Breast epithelium (tissue), 4 donors: ENCODE measurements around the gene IREB2. TPM values are rescaled to one million over a fixed set of nuclear protein-coding genes. Genes with fewer than 3 reads are reported as not detected.

Experiments
- DNase-seq, 2 donors: peaks; one replicate each; pipeline ENCODE4 v3.0.0-alpha.2; 2019; ENCODE audit warnings: low spot score in 2 of 2
- H3K27ac ChIP-seq, 2 donors: fragments of 200-600 bp; sonication (generic) in 1 of 2; one replicate each; pipeline ENCODE4 v1.5.1; 2016 to 2019; ENCODE audit warnings: mild to moderate bottlenecking in 1 of 2
- H3K27me3 ChIP-seq, 2 donors: fragments of 200-600 bp; sonication (generic) in 1 of 2; one replicate each; pipeline versions ENCODE4 v1.5.1 to v1.6.0; 2017 to 2019; ENCODE audit warnings: control low read depth in 1 of 2, mild to moderate bottlenecking in 1 of 2
- H3K36me3 ChIP-seq: fragments of 200-600 bp; one replicate; pipeline ENCODE4 v1.5.1; 2019
- H3K4me1 ChIP-seq, 2 donors: fragments of 200-600 bp; sonication (generic); one replicate each; pipeline ENCODE4 v1.5.1; 2016 to 2019; ENCODE audit warnings: control low read depth in 1 of 2
- H3K4me3 ChIP-seq, 3 donors: fragments of 200-600 bp; sonication (generic); 1 replicate in 2 of 3; 2 replicates in 1 of 3; pipeline ENCODE4 v1.5.1; 2016 to 2019; ENCODE audit warnings: mild to moderate bottlenecking in 3 of 3, moderate library complexity in 2 of 3
- H3K9me3 ChIP-seq, 2 donors: fragments of 200-600 bp; sonication (generic) in 1 of 2; one replicate each; pipeline ENCODE4 v1.5.1; 2016 to 2019; ENCODE audit warnings: control low read depth in 1 of 2
- POLR2A ChIP-seq: fragments of 450-650 bp; IDR thresholded peaks from one replicate; pipeline ENCODE4 v1.6.1; 2016; ENCODE audit warnings: antibody characterized with exemption, mild to moderate bottlenecking, moderate library complexity
- POLR2AphosphoS5 ChIP-seq, 3 donors: sonication (generic); formaldehyde crosslinking; IDR thresholded peaks; one replicate each; pipeline ENCODE4 v1.6.1; 2017; ENCODE audit warnings: antibody characterized with exemption in 3 of 3
- intact Hi-C: fragments of 100-400 bp; cut with DNase I; formaldehyde crosslinking; loops from one replicate; pipeline ENCODE4 v1.15.1; 2023; ENCODE audit warnings: low total_unique reads
- total RNA-seq, 3 donors: library from RNA; depleted of rRNA; stranded (reverse); fragments of >200 nt; gene quantifications; one replicate each; pipeline ENCODE4 v1.1.0, GENCODE V29; 2016
- TF ChIP-seq, protein P1 (sequence below), 3 donors: fragments of 450-650 bp; IDR thresholded peaks; one replicate each; pipeline ENCODE4 v1.5.1; 2016 to 2017; ENCODE audit warnings: antibody characterized with exemption in 3 of 3, mild to moderate bottlenecking in 3 of 3, moderate library complexity in 3 of 3

Gene IREB2
- total RNA-seq, 3 donors from 2014 or later = 45.8 to 52.2 (median 49.5) TPM

DNA sequence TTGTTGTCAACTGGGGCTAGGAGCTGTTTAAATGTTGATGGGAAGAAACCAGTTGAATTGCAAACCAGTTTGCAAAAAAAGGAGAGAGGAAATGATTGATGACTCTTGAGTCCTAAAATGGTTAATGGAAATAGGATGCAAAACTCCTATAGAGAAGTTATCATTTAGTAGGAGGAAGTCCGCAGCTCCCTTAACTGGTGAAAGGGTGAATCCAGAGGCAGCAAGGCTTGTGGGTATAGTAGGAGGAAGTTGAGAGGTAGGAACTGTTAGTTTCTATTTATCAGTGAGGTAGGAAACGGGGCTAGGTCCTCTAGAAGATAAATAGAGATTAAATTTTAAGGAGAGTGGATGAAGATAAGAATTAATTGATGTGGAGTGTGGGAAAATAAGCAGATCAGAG, 15.4 kb downstream of the IREB2 start:
- Histone ChIP-seq H3K36me3 (no peaks in the 10 kb centered on the region), H3K9me3 (no peaks in the 10 kb centered on the region), H3K4me3 (no peak overlapping the region), H3K27me3 (no peaks in the 10 kb centered on the region), H3K4me1 (peaks cover 4 to 17% of the 10 kb centered on the region in 2 donors), H3K27ac (no peak overlapping the region)
- DNase-seq = no peak
- TF ChIP-seq, protein P1, sequence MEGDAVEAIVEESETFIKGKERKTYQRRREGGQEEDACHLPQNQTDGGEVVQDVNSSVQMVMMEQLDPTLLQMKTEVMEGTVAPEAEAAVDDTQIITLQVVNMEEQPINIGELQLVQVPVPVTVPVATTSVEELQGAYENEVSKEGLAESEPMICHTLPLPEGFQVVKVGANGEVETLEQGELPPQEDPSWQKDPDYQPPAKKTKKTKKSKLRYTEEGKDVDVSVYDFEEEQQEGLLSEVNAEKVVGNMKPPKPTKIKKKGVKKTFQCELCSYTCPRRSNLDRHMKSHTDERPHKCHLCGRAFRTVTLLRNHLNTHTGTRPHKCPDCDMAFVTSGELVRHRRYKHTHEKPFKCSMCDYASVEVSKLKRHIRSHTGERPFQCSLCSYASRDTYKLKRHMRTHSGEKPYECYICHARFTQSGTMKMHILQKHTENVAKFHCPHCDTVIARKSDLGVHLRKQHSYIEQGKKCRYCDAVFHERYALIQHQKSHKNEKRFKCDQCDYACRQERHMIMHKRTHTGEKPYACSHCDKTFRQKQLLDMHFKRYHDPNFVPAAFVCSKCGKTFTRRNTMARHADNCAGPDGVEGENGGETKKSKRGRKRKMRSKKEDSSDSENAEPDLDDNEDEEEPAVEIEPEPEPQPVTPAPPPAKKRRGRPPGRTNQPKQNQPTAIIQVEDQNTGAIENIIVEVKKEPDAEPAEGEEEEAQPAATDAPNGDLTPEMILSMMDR (IDR thresholded peaks at IDR 0.05) = no peak
- TF ChIP-seq POLR2A (no peak), POLR2AphosphoS5 (IDR thresholded peaks at IDR 0.05) (no peak)
- intact Hi-C loops = no loop called here

DNA sequence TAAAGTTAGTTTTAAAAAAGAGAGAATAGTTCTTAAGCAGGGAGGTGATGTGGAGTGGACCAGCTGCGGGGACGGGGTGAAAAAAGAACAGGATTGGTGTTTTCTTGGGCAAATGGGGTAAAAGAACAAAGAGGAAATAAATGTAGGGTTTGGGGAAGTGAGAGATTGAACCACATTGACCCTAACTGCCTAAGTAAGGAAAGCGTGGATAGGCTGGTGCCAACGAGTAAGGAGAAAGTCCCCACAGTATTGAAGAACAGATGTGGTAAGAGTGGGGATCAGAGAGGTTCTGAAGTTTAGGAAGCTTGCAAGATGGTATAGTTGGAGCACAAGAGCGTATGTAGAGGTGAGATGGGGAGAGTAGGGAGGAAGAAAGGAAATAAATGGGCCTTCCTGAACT, 17.0 kb downstream of the IREB2 start:
- intact Hi-C loops = no loop called here
- no peak for DNase-seq
- Histone ChIP-seq H3K36me3 (no peaks in the 10 kb centered on the region), H3K27me3 (no peaks in the 10 kb centered on the region), H3K27ac (no peak overlapping the region), H3K4me1 (peaks cover 0 to 17% of the 10 kb centered on the region in 2 donors), H3K4me3 (no peak overlapping the region), H3K9me3 (no peaks in the 10 kb centered on the region)
- TF ChIP-seq POLR2A (no peak), POLR2AphosphoS5 (IDR thresholded peaks at IDR 0.05) (no peak)
- TF ChIP-seq, protein P1 (IDR thresholded peaks at IDR 0.05) = no peak

DNA sequence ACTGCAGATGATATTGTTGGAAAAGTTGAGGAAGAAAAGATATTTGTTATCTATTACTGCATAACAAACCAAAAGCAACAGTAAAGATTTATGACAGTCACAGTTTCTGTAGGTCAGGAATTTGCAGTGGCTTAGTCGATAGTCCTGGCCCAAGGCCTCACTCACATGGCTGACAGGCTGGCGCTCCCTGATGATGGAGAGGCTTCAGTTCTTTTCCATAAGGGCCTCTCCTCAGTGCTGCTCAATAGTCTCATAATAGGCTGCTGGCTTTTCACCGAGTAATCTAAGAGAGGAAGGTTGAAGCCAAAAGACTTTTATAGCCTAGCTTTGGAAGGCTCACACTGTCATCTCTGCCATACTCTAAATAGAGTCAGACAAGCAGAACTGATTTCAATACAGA, 17.7 kb downstream of the IREB2 start:
- Histone ChIP-seq H3K27ac (peak overlapping the region in 1 of 2 donors; percentile 3), H3K9me3 (no peaks in the 10 kb centered on the region), H3K4me3 (no peak overlapping the region), H3K36me3 (no peaks in the 10 kb centered on the region), H3K27me3 (no peaks in the 10 kb centered on the region), H3K4me1 (peaks cover 0 to 17% of the 10 kb centered on the region in 2 donors)
- DNase-seq = no peak
- intact Hi-C loops = no loop called here
- TF ChIP-seq POLR2AphosphoS5 (IDR thresholded peaks at IDR 0.05) (no peak), POLR2A (no peak)

DNA sequence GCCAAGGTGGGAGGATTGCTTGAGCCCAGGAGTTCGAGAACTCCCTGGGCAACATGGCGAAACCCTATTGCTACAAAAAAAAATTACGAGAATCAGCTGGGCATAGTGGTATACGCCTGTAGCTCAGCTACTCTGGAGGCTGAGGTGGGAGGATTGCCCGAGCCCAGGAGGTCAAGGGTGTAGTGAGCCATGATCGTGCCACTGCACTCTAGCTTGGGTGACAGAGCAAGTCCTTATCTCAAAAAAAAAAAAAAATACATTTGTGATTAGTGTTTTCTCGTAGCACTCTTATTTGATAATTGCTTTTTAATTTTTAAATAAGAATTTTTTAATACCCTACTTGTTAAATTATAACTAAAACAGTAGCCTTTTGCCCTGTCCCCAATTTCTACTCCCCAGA, 18.4 kb downstream of the IREB2 start:
- H3K27ac ChIP-seq = peak overlapping the region in 1 of 2 donors; percentile 3
- intact Hi-C loops = no loop called here

DNA sequence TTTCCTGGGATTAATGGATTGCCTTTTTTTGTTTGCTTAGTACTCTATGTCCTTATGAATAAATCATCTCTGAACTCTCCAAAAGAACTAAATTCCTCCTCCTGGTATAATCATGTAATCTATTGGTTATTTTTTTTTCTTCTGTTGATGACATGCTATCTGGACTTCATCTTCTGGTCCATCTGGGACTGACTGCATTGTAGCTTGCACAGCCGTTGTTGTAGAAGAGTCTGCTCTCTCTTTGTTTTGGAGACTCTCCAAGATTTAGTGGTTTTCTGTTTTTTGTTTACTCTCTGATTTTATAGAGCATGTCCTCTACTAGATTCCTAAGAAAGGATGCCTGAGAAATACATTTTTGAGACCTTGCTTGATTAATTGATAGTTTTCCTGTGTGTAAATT, 19.1 kb downstream of the IREB2 start:
- intact Hi-C loops = no loop called here
- H3K4me1 ChIP-seq = peaks cover 0 to 17% of the 10 kb centered on the region in 2 donors
- no peaks in the 10 kb centered on the region for H3K9me3 ChIP-seq
- TF ChIP-seq POLR2A (no peak), POLR2AphosphoS5 (IDR thresholded peaks at IDR 0.05) (peak in 1 of 3 donors; percentile 56)
- TF ChIP-seq, protein P1 (IDR thresholded peaks at IDR 0.05) = no peak
- no peak for DNase-seq
- H3K36me3 ChIP-seq = no peaks in the 10 kb centered on the region
- peak overlapping the region; percentile 34 to 38 for H3K27ac ChIP-seq
- H3K27me3 ChIP-seq = no peaks in the 10 kb centered on the region
- H3K4me3 ChIP-seq = no peak overlapping the region

More for the DNA sequence above, 18.4 kb downstream of the IREB2 start:
- no peaks in the 10 kb centered on the region for H3K27me3 ChIP-seq
- H3K4me1 ChIP-seq = peaks cover 0 to 17% of the 10 kb centered on the region in 2 donors
- no peaks in the 10 kb centered on the region for H3K36me3 ChIP-seq
- no peak for DNase-seq
- TF ChIP-seq POLR2AphosphoS5 (IDR thresholded peaks at IDR 0.05) (no peak), POLR2A (no peak)
- TF ChIP-seq, protein P1 (IDR thresholded peaks at IDR 0.05) = no peak
- no peaks in the 10 kb centered on the region for H3K9me3 ChIP-seq
- H3K4me3 ChIP-seq = no peak overlapping the region

DNA sequence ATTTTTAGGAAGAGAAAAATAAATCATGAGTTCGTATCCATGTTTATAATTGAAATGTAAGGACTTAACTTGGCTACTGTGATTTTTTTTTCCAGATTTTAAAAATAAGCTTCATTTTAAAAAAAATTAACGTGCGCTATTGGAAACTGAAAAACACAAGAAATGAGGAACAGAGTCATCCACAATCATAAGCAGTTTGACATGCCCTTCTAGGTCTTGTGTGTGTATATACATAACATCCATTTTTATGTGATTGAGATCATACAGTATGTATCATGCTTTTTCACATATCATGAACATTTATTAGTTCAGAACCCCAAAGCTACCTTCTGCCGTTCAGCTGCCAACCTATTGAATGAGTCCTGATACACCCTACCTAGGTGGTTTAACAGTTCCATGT, 22.7 kb downstream of the IREB2 start:
- H3K27ac ChIP-seq = peak overlapping the region in 1 of 2 donors; percentile 23
- no peaks in the 10 kb centered on the region for H3K27me3 ChIP-seq
- intact Hi-C loops = no loop called here
- no peaks in the 10 kb centered on the region for H3K36me3 ChIP-seq
- TF ChIP-seq POLR2AphosphoS5 (IDR thresholded peaks at IDR 0.05) (no peak), POLR2A (no peak)
- TF ChIP-seq, protein P1 (IDR thresholded peaks at IDR 0.05) = no peak
- peaks cover 0 to 13% of the 10 kb centered on the region in 2 donors for H3K4me1 ChIP-seq
- H3K9me3 ChIP-seq = no peaks in the 10 kb centered on the region
- DNase-seq = no peak
- H3K4me3 ChIP-seq = no peak overlapping the region
